Trophoblast cell (in vitro differentiated cells and primary cell): ENCODE results near the gene ALB.
A peak's percentile ranks its signal among the peaks of the same experiment; 100 is the strongest.

Source experiments
- DNase-seq, 2 donors: peaks; one replicate each; pipeline ENCODE4 v3.0.0-alpha.2; 2016
- H2AFZ ChIP-seq: 2 replicates; pipeline ENCODE4 v1.6.1; 2013; ENCODE audit warnings: low read length, moderate library complexity, mild to moderate bottlenecking; ENCODE audit not compliant: insufficient read depth, poor library complexity
- H2AK5ac ChIP-seq: 2 replicates; pipeline ENCODE4 v1.6.1; 2013; ENCODE audit warnings: mild to moderate bottlenecking, low read length
- H2BK120ac ChIP-seq: 2 replicates; pipeline ENCODE4 v1.6.1; 2013; ENCODE audit warnings: low read length, mild to moderate bottlenecking, moderate library complexity; ENCODE audit not compliant: insufficient read depth, poor library complexity
- H2BK12ac ChIP-seq: 2 replicates; pipeline ENCODE4 v1.6.1; 2013; ENCODE audit warnings: mild to moderate bottlenecking, low read length, moderate library complexity
- H2BK5ac ChIP-seq: 2 replicates; pipeline ENCODE4 v1.6.1; 2013; ENCODE audit warnings: low read length, low read depth, moderate library complexity, mild to moderate bottlenecking; ENCODE audit not compliant: poor library complexity
- H3K14ac ChIP-seq: 2 replicates; pipeline ENCODE4 v1.6.1; 2013; ENCODE audit warnings: mild to moderate bottlenecking, low read length
- H3K18ac ChIP-seq: 2 replicates; pipeline ENCODE4 v1.6.1; 2013; ENCODE audit warnings: mild to moderate bottlenecking, low read length
- H3K23ac ChIP-seq: 2 replicates; pipeline ENCODE4 v1.6.1; 2013; ENCODE audit warnings: low read length
- H3K27ac ChIP-seq: 2 replicates; pipeline ENCODE4 v1.5.1; 2013; ENCODE audit warnings: low read depth, mild to moderate bottlenecking, inconsistent platforms, low read length, moderate library complexity
- H3K27me3 ChIP-seq: 2 replicates; pipeline ENCODE4 v1.6.1; 2013; ENCODE audit warnings: inconsistent platforms, mild to moderate bottlenecking, low read length, moderate library complexity; ENCODE audit not compliant: insufficient read depth
- H3K36me3 ChIP-seq, 2 experiments: 1 replicate in 1 of 2; 2 replicates in 1 of 2; pipeline ENCODE4 v1.6.1; 2013; ENCODE audit warnings: low read length in 2 of 2, mild to moderate bottlenecking in 2 of 2, moderate library complexity in 1 of 2; ENCODE audit not compliant: insufficient read depth in 2 of 2, control insufficient read depth in 1 of 2
- H3K4ac ChIP-seq: 2 replicates; pipeline ENCODE4 v1.6.1; 2013; ENCODE audit warnings: low read depth, mild to moderate bottlenecking, low read length, moderate library complexity
- H3K4me1 ChIP-seq, 2 experiments: 1 replicate in 1 of 2; 2 replicates in 1 of 2; pipeline ENCODE4 v1.6.1; 2013; ENCODE audit warnings: low read length in 2 of 2, mild to moderate bottlenecking in 2 of 2, moderate library complexity in 1 of 2; ENCODE audit not compliant: insufficient read depth in 2 of 2, control insufficient read depth in 1 of 2
- H3K4me2 ChIP-seq: 2 replicates; pipeline ENCODE4 v1.6.1; 2013; ENCODE audit warnings: inconsistent platforms, mild to moderate bottlenecking, low read length, moderate library complexity
- H3K4me3 ChIP-seq: 2 replicates; pipeline ENCODE4 v1.5.1; 2013; ENCODE audit warnings: mild to moderate bottlenecking, low read depth, low read length, inconsistent platforms
- H3K79me1 ChIP-seq: one replicate; pipeline ENCODE4 v1.6.1; 2013; ENCODE audit warnings: low read length
- H3K79me2 ChIP-seq: 2 replicates; pipeline ENCODE4 v1.6.1; 2013; ENCODE audit warnings: low read length, mild to moderate bottlenecking; ENCODE audit not compliant: control insufficient read depth, insufficient read depth, poor library complexity
- H3K9ac ChIP-seq: 2 replicates; pipeline ENCODE4 v1.6.1; 2013; ENCODE audit warnings: mild to moderate bottlenecking, low read length
- H3K9me3 ChIP-seq: 2 replicates; pipeline ENCODE4 v1.6.1; 2013; ENCODE audit warnings: low read depth, mild to moderate bottlenecking, control low read depth, inconsistent platforms, low read length; ENCODE audit not compliant: insufficient read depth
- H4K12ac ChIP-seq: 2 replicates; pipeline ENCODE4 v1.6.1; 2013; ENCODE audit warnings: low read depth, mild to moderate bottlenecking, low read length, moderate library complexity
- H4K8ac ChIP-seq: 2 replicates; pipeline ENCODE4 v1.6.1; 2013; ENCODE audit warnings: low read depth, mild to moderate bottlenecking, low read length, moderate library complexity
- H4K91ac ChIP-seq: one replicate; pipeline ENCODE4 v1.6.1; 2013; ENCODE audit warnings: low read depth, mild to moderate bottlenecking, low read length, moderate library complexity
- WGBS: extraction: QIAGEN DNeasy Blood & Tissue Kit; methylation state at CpG from one replicate; pipeline ENCODE4 v1.1.7; 2013; ENCODE audit warnings: missing lambda C conversion rate; ENCODE audit not compliant: insufficient read length, insufficient coverage; ENCODE audit errors: extremely low coverage; 5-methylcytosine and 5-hydroxymethylcytosine counted together

ALB gene

DNA sequence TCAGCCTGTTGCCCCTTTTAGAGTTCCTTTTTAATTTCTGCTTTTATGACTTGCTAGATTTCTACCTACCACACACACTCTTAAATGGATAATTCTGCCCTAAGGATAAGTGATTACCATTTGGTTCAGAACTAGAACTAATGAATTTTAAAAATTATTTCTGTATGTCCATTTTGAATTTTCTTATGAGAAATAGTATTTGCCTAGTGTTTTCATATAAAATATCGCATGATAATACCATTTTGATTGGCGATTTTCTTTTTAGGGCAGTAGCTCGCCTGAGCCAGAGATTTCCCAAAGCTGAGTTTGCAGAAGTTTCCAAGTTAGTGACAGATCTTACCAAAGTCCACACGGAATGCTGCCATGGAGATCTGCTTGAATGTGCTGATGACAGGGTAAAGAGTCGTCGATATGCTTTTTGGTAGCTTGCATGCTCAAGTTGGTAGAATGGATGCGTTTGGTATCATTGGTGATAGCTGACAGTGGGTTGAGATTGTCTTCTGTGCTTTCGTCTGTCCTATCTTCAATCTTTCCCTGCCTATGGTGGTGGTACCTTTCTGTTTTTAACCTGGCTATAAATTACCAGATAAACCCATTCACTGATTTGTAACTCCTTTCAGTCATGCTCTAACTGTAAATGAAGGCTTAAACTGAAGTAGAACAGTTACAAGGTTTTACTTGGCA, 7.8 kb downstream of the ALB start:
- no peak overlapping the region for H4K91ac ChIP-seq
- no peaks in the 10 kb centered on the region for H3K79me1 ChIP-seq
- H3K27ac ChIP-seq: no peak overlapping the region
- no peak overlapping the region for H2AFZ ChIP-seq
- H2BK12ac ChIP-seq: no peak overlapping the region
- H2AK5ac ChIP-seq: no peak overlapping the region
- no peak overlapping the region for H3K4me3 ChIP-seq
- H3K18ac ChIP-seq: no peak overlapping the region
- no peaks in the 10 kb centered on the region for H3K79me2 ChIP-seq
- WGBS: no CpG with 5 or more reads among the region's 8 CpGs
- no peaks in the 10 kb centered on the region for H3K27me3 ChIP-seq
- no peaks in the 10 kb centered on the region for H3K9me3 ChIP-seq
- H2BK120ac ChIP-seq: no peak overlapping the region
- DNase-seq: no peak
- no peak overlapping the region for H2BK5ac ChIP-seq
- H3K4me2 ChIP-seq: no peak overlapping the region
- peak overlapping the region; percentile 85 for H3K23ac ChIP-seq
- no peak overlapping the region for H3K4ac ChIP-seq
- H4K12ac ChIP-seq: no peak overlapping the region
- H3K14ac ChIP-seq: no peak overlapping the region
- H4K8ac ChIP-seq: no peak overlapping the region
- H3K4me1 ChIP-seq: no peaks in the 10 kb centered on the region
- peak overlapping the region; percentile 63 for H3K9ac ChIP-seq
- H3K36me3 ChIP-seq: no peaks in the 10 kb centered on the region

DNA sequence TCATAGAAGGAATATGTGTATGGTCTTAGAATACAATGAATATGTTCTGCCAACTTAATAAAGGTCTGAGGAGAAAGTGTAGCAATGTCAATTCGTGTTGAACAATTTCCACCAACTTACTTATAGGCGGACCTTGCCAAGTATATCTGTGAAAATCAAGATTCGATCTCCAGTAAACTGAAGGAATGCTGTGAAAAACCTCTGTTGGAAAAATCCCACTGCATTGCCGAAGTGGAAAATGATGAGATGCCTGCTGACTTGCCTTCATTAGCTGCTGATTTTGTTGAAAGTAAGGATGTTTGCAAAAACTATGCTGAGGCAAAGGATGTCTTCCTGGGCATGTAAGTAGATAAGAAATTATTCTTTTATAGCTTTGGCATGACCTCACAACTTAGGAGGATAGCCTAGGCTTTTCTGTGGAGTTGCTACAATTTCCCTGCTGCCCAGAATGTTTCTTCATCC, 9.2 kb downstream of the ALB start:
- Histone ChIP-seq H3K27me3 (no peaks in the 10 kb centered on the region), H2AFZ (no peak overlapping the region), H3K36me3 (no peaks in the 10 kb centered on the region), H3K79me1 (no peaks in the 10 kb centered on the region), H3K9ac (no peak overlapping the region), H4K91ac (no peak overlapping the region), H3K4me3 (no peak overlapping the region), H3K14ac (no peak overlapping the region), H2BK5ac (no peak overlapping the region), H3K18ac (no peak overlapping the region), H3K23ac (no peak overlapping the region), H2AK5ac (no peak overlapping the region), H3K27ac (no peak overlapping the region), H3K4me2 (no peak overlapping the region), H3K9me3 (no peaks in the 10 kb centered on the region), H3K4me1 (no peaks in the 10 kb centered on the region), H4K8ac (no peak overlapping the region), H3K4ac (no peak overlapping the region), H2BK12ac (no peak overlapping the region), H2BK120ac (no peak overlapping the region), H4K12ac (no peak overlapping the region), H3K79me2 (no peaks in the 10 kb centered on the region)
- no peak for DNase-seq
- no CpG with 5 or more reads among the region's 4 CpGs for WGBS

DNA sequence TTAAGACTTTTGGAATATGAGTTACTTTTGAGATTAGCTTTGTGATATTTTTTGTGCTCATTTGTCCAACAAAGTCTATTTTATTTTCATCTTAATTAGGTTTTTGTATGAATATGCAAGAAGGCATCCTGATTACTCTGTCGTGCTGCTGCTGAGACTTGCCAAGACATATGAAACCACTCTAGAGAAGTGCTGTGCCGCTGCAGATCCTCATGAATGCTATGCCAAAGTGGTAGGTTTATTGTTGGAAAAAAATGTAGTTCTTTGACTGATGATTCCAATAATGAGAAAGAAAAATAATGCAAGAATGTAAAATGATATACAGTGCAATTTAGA, 10.8 kb downstream of the ALB start:
- no peak overlapping the region for H3K4me2 ChIP-seq

DNA sequence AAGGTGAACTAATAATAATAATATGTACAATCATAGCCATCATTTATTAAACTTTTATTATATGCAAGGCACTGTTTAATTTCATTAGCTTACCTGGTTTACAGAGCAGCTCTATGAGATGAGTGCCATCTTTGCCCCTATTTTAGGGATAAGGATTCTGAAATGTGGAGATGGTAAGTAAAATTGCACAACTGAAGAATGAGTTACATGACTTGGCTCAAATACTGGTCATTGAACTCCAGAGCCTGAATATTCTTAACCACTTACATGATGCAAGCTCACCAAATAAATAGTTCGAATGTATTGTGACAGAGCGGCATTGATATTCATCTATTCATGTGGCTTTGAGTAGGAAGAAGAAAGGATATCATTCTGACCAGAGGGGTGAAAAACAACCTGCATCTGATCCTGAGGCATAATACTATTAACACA, 11.7 kb downstream of the ALB start:
- no peak overlapping the region for H4K12ac ChIP-seq
- no peaks in the 10 kb centered on the region for H3K9me3 ChIP-seq
- H3K18ac ChIP-seq: no peak overlapping the region
- H2BK12ac ChIP-seq: no peak overlapping the region
- no peak overlapping the region for H3K9ac ChIP-seq
- no CpG with 5 or more reads among the region's 2 CpGs for WGBS
- DNase-seq: no peak
- H3K27ac ChIP-seq: no peak overlapping the region
- H3K4me3 ChIP-seq: no peak overlapping the region
- H3K4ac ChIP-seq: no peak overlapping the region
- no peaks in the 10 kb centered on the region for H3K4me1 ChIP-seq
- H3K27me3 ChIP-seq: no peaks in the 10 kb centered on the region
- H3K36me3 ChIP-seq: no peaks in the 10 kb centered on the region
- no peak overlapping the region for H2BK120ac ChIP-seq
- no peak overlapping the region for H3K4me2 ChIP-seq
- H3K79me1 ChIP-seq: no peaks in the 10 kb centered on the region
- H4K91ac ChIP-seq: no peak overlapping the region
- H3K14ac ChIP-seq: no peak overlapping the region
- no peak overlapping the region for H3K23ac ChIP-seq
- H2AK5ac ChIP-seq: no peak overlapping the region
- H2AFZ ChIP-seq: no peak overlapping the region
- no peaks in the 10 kb centered on the region for H3K79me2 ChIP-seq
- no peak overlapping the region for H2BK5ac ChIP-seq
- no peak overlapping the region for H4K8ac ChIP-seq

More for the DNA sequence above, 10.8 kb downstream of the ALB start:
- H3K4me1 ChIP-seq: no peaks in the 10 kb centered on the region
- H2AFZ ChIP-seq: no peak overlapping the region
- no peak overlapping the region for H4K91ac ChIP-seq
- no peak overlapping the region for H2BK5ac ChIP-seq
- no peak overlapping the region for H2AK5ac ChIP-seq
- H4K8ac ChIP-seq: no peak overlapping the region
- no peak overlapping the region for H3K9ac ChIP-seq
- no peak overlapping the region for H3K14ac ChIP-seq
- WGBS: no CpG with 5 or more reads among the region's 2 CpGs
- no peaks in the 10 kb centered on the region for H3K79me1 ChIP-seq
- H2BK12ac ChIP-seq: no peak overlapping the region
- no peak overlapping the region for H4K12ac ChIP-seq
- H3K9me3 ChIP-seq: no peaks in the 10 kb centered on the region
- H3K18ac ChIP-seq: no peak overlapping the region
- no peak overlapping the region for H3K4ac ChIP-seq
- H2BK120ac ChIP-seq: no peak overlapping the region
- no peak overlapping the region for H3K23ac ChIP-seq
- no peak for DNase-seq
- H3K36me3 ChIP-seq: no peaks in the 10 kb centered on the region
- no peaks in the 10 kb centered on the region for H3K79me2 ChIP-seq
- H3K4me3 ChIP-seq: no peak overlapping the region
- no peaks in the 10 kb centered on the region for H3K27me3 ChIP-seq
- H3K27ac ChIP-seq: no peak overlapping the region
